AG04449 (cell line): ENCODE data around the gene MBIP.
"Not testable (repeated sequence)": the region's sequence is repeated elsewhere in the genome, so short reads cannot be mapped to it uniquely, and the experiment has no call there.

Experiments
- CTCF ChIA-PET: fragments of 350-600 bp; formaldehyde crosslinking; extraction: SDS; loops from one replicate; lab custom pipeline; 2021; ENCODE audit warnings: antibody characterized with exemption; lab: Yijun Ruan, JAX
- POLR2A ChIA-PET: fragments of 400-600, 350-600 bp; formaldehyde crosslinking; extraction: SDS; loops from one replicate; lab custom pipeline; 2020; ENCODE audit warnings: antibody characterized with exemption, inconsistent platforms; lab: Yijun Ruan, JAX
- DNase-seq: peaks from one replicate; pipeline ENCODE4 v3.0.0-alpha.2; 2010; ENCODE audit warnings: low read depth, low spot score
- H3K4me3 ChIP-seq: 2 replicates; pipeline ENCODE4 v1.5.1; 2011; ENCODE audit warnings: low read depth, mild to moderate bottlenecking, control low read depth, low read length
- TF ChIP-seq, protein P1 (sequence below): IDR thresholded peaks from one replicate; pipeline ENCODE4 v1.5.1; 2011; ENCODE audit warnings: mild to moderate bottlenecking, moderate library complexity, low read length, control low read depth, inconsistent platforms; ENCODE audit not compliant: insufficient read depth; ENCODE audit errors: missing control alignments

MBIP gene

DNA sequence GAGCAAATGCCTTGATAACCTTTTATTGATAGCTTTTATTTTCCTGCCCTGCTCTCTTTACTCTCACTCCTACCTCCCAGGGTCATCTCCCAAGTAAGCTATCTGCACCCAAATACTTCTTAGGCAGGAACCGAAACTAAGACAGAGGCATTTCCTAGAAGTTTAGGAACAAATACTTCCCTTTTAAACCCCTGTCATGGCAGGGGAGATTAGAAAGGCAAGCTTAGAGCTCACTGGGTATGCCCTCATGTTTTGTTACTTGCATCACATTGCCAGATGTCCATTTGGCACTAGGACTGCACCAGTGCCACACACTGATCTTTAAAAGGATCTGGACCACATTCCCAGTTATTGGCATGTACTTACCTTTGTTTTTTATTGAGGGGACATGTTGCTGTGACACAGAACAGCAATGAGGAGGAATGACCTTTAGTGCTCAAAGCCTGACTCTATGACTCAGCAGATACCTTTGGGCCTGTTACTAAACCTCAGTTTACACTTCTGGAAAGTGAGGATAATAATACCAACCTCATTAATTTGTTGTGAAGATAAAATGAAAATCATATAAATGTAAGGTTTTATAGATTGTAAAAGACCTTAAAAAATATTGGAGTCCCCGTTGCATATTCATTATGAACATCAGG, 40.9 kb upstream of the MBIP start:
- POLR2A ChIA-PET: no interaction called here
- DNase-seq: no peak

DNA sequence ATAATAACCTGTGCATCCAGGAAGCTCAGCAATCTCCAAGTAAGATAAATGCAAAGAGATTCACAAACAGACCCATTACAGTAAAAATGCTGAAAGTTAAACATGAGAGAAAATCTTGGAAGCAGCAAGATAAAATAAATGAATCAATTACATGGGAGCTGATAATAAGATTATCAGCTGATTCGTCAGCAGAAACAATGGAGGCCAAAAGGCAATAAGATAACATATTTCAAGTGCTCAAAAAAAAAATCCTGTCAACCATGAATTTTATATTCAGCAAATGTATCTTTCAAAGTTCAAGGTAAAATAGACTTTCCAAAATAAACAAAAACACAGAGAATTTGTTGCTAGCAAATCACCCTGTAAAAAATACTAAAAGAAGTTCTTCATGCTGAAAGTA, 36.4 kb upstream of the MBIP start:
- TF ChIP-seq, protein P1, sequence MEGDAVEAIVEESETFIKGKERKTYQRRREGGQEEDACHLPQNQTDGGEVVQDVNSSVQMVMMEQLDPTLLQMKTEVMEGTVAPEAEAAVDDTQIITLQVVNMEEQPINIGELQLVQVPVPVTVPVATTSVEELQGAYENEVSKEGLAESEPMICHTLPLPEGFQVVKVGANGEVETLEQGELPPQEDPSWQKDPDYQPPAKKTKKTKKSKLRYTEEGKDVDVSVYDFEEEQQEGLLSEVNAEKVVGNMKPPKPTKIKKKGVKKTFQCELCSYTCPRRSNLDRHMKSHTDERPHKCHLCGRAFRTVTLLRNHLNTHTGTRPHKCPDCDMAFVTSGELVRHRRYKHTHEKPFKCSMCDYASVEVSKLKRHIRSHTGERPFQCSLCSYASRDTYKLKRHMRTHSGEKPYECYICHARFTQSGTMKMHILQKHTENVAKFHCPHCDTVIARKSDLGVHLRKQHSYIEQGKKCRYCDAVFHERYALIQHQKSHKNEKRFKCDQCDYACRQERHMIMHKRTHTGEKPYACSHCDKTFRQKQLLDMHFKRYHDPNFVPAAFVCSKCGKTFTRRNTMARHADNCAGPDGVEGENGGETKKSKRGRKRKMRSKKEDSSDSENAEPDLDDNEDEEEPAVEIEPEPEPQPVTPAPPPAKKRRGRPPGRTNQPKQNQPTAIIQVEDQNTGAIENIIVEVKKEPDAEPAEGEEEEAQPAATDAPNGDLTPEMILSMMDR: no peak
- DNase-seq: no peak
- ChIA-PET CTCF (interaction anchor here (1.5 kb wide), 1 partner anchor 17 kb away, joined by 6 read pairs; no protein-coding TSS in a partner anchor), POLR2A (no interaction called here)
- no peak overlapping the region for H3K4me3 ChIP-seq

More for the DNA sequence above, 40.9 kb upstream of the MBIP start:
- TF ChIP-seq, protein P1: no peak
- CTCF ChIA-PET: interaction anchor here (1.2 kb wide), 1 partner anchor 12 kb away, joined by 4 read pairs; no protein-coding TSS in a partner anchor
- no peak overlapping the region for H3K4me3 ChIP-seq

DNA sequence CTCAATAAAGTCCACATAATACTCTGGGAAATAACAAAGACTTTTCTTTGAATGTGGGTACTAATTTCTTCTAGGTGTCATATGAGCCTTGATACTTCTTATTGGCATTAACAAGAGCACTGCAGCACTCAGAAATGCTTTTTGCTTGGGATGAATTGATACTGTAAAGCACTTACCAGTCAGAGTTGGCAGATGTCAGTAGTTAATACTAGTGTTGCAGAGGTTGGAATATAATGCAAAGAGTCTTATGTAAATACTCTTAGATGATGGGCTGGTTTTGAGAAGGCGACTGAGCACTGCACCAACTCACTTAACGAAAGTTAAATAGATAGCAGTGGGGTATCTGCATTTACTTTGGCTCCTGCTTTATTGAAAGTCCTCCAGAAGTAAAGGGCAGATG, 25.6 kb upstream of the MBIP start:
- TF ChIP-seq, protein P1: no peak
- ChIA-PET POLR2A (no interaction called here), CTCF (no interaction called here)
- no peak overlapping the region for H3K4me3 ChIP-seq
- no peak for DNase-seq

DNA sequence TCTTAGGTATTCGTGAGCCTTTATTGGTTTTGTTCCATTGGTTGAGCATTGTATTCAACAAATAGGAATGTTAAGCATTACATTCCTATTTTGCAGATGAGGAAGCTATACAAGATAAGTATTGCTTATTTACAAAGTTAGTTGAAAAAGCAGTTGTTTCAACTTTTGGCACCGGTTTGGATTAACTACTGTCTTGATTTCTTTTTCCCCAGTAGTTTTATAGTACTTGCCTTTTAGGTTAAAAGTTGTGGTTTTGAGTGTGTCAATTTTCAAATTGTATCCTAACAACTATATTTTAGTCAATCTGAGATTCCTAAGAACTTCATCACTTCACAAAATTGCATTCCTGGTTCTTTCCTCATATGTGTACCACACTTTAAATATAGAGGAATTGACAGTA, 23.8 kb upstream of the MBIP start:
- TF ChIP-seq, protein P1: no peak
- DNase-seq: no peak
- no peak overlapping the region for H3K4me3 ChIP-seq
- POLR2A ChIA-PET: no interaction called here
- CTCF ChIA-PET: interaction anchor here (1.4 kb wide), 1 partner anchor 274 kb away, joined by 3 read pairs; no protein-coding TSS in a partner anchor

DNA sequence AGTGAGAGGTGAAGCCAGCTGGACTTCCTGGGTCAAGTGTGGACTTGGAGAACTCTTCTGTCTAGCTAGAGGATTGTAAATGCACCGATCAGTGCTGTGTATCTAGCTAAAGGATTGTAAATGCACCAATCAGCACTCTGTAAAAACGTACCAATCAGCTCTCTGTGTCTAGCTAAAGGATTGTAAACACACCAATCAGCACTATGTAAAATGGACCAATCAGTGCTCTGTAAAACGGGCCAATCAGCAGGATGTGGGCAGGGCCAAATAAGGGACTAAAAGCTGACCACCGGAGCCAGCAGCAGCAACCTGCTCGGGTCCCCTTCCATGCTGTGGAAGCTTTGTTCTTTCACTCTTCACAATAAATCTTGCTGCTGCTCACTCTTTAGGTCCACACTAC, 21.4 kb upstream of the MBIP start:
- CTCF ChIA-PET, DNase-seq, H3K4me3 ChIP-seq, POLR2A ChIA-PET: not testable (repeated sequence)

DNA sequence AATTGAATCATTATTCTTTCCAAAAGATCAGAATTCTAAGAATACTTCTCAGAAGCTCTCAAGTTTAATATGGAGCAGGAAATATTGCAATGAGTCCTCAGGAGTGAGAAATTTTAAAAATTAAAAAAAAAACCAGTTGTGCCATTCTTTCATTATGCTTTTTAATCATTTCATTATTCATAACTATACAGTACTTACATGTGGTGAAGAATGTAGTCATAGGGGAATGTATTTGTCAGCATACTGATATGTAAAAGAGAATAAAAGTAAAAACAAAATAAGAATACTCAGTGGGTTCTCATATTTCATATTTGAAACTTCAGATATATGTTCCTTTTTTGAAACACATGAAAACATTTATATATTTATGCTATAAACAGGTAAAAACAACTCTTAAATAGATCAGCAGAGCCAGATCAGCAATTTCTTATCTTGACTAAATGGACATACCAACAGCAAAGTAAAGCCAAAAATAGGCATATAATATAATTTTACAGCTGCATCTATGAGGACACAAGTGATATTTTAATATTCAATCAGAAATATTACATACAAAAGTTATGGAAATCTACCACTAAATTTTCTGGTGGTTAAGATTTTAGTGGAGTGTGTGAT, 19.9 kb upstream of the MBIP start:
- ChIA-PET CTCF (no interaction called here), POLR2A (no interaction called here)
- DNase-seq: no peak
- TF ChIP-seq, protein P1: no peak
- H3K4me3 ChIP-seq: no peak overlapping the region

DNA sequence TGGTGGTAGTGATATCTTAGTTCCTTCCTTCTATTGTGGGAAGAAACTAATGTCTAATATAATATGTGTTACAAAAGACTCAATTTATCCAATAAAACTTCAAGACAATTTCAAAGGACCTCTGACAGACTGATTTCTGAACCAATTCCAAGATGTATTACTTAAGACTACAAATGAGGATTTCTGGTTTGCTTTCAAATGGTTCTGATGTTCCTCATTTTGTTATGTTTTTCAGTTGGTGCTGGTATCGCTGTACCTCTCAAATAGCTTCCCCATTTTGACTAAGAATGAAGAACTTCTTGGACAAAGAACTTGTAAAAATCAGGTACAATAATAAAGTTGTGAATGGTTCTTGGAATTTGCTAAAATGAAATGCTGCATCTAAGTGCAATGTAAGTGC, 19.4 kb upstream of the MBIP start:
- CTCF ChIA-PET: no interaction called here

More for the DNA sequence above, 19.4 kb upstream of the MBIP start:
- H3K4me3 ChIP-seq: no peak overlapping the region
- POLR2A ChIA-PET: no interaction called here
- DNase-seq: no peak
- TF ChIP-seq, protein P1: no peak
